Adrenal gland (tissue), 12 donors: ENCODE measurements around the gene CIAO3. TPM values are rescaled to one million over a fixed set of nuclear protein-coding genes. Genes with fewer than 3 reads are reported as not detected.
"Not testable (repeated sequence)": the region's sequence is repeated elsewhere in the genome, so short reads cannot be mapped to it uniquely, and the experiment has no call there.

Experiments
- DNase-seq, 7 donors: peaks; one replicate each; pipeline ENCODE4 v3.0.0-alpha.2; 2019 to 2020
- H3K27ac ChIP-seq, 5 donors: fragments of 200-600 bp; sonication (generic) in 4 of 5; 1 replicate in 3 of 5; 2 replicates in 2 of 5; pipeline versions ENCODE4 v1.5.1 to v1.8.0; 2016 to 2020; ENCODE audit warnings: mild to moderate bottlenecking in 1 of 5
- H3K27me3 ChIP-seq: fragments of 200-600 bp; 2 replicates; pipeline ENCODE4 v1.8.0; 2021
- H3K36me3 ChIP-seq, 2 donors: fragments of 200-600 bp; replicated peaks in 1 of 2; 1 replicate in 1 of 2; 2 replicates in 1 of 2; pipeline versions ENCODE4 v1.5.1 to v1.8.0; 2018 to 2022
- H3K4me1 ChIP-seq, 2 donors: fragments of 200-600 bp; replicated peaks in 1 of 2; 1 replicate in 1 of 2; 2 replicates in 1 of 2; pipeline versions ENCODE4 v1.5.1 to v1.8.0; 2018 to 2021
- H3K4me3 ChIP-seq, 4 donors: fragments of 200-600 bp; sonication (generic) in 3 of 4; one replicate each; pipeline ENCODE4 v1.5.1; 2016 to 2018
- H3K9me3 ChIP-seq, 3 donors: fragments of 200-600 bp; sonication (generic) in 1 of 3; replicated peaks in 1 of 3; 1 replicate in 2 of 3; 2 replicates in 1 of 3; pipeline versions ENCODE4 v1.5.1 to v1.8.0; 2016 to 2021
- POLR2A ChIP-seq, 2 donors: fragments of 450-650 bp; IDR thresholded peaks; one replicate each; pipeline ENCODE4 v1.6.1; 2017; ENCODE audit warnings: antibody characterized with exemption in 2 of 2, mild to moderate bottlenecking in 2 of 2, moderate library complexity in 1 of 2
- WGBS, 4 donors: extraction: QIAGEN DNeasy Blood & Tissue Kit in 2 of 4; methylation state at CpG; one replicate each; pipeline versions ENCODE4 v1.1.5 to v1.1.7; 2013 to 2017; 5-methylcytosine and 5-hydroxymethylcytosine counted together
- intact Hi-C, 2 donors: fragments of 100-400 bp; cut with DNase I; formaldehyde crosslinking; loops; one replicate each; pipeline versions ENCODE4 v1.14.1 to v1.15.0; 2022 to 2023
- polyA plus RNA-seq, 3 donors: library from polyadenylated mRNA; stranded (reverse); fragments of 200-250 nt in 2 of 3; fragments of 350-450 nt in 1 of 3; fragmentation: Illumina TruSeq in 1 of 3; extraction: RNeasy Lipid Tissue Mini Kit (QIAGEN cat#74804) in 1 of 3; gene quantifications; one replicate each; pipeline ENCODE4 v1.2.3, GENCODE V29; 2013 to 2014
- total RNA-seq, 9 donors: library from RNA; depleted of rRNA in 4 of 9; stranded (reverse); fragments of >200 nt in 4 of 9; fragments of 120-200 nt in 1 of 9; fragmentation: NEBNext Ultra II Directional in 1 of 9; extraction: Animal tissue kit (Norgen Biotek cat#: 25700) in 1 of 9; gene quantifications; one replicate each; pipeline versions ENCODE4 v1.1.0 to v1.2.4, GENCODE V29; 2013 to 2023
- TF ChIP-seq, protein P1 (sequence below), 6 experiments: fragments of 450-650 bp in 4 of 6; fragments of 200-600 bp in 2 of 6; sonication (generic) in 1 of 6; IDR thresholded peaks; 1 replicate in 5 of 6; 2 replicates in 1 of 6; pipeline versions ENCODE4 v1.5.1 to v1.8.0; 2016 to 2021; ENCODE audit warnings: antibody characterized with exemption in 6 of 6, mild to moderate bottlenecking in 2 of 6, moderate library complexity in 1 of 6
- donor health status: healthy with polysubstance abuse.
- donor health status: Bipolar disorder and iron deficiency.
- donor health status: DM: yes; HTN: yes; CAD: no.
- donor health status: DM: no; HTN: no; CAD: no.
- donor health status: DM: no; HTN: no; CAD: no.
- donor health status: DM: yes; HTN: yes; CAD: no.

CIAO3 gene
- total and polyA plus RNA-seq, 12 donors = 8.9 to 99.4 (median 29.5) TPM

- 87 to 91% (median 88%) methylated on average over 9 of the region's 9 CpGs for WGBS, 4 donors
These were observed 36.0 kb upstream of the CIAO3 start for GRCh38 chr16:776824-777223.

GRCh38 chr16:776298-776697 is 35.5 kb upstream of the CIAO3 start:
- intact Hi-C loops, H3K4me1 ChIP-seq, H3K9me3 ChIP-seq, H3K27ac ChIP-seq, DNase-seq, H3K36me3 ChIP-seq, H3K27me3 ChIP-seq, H3K4me3 ChIP-seq: not testable (repeated sequence)
- WGBS, 4 donors = 77 to 95% (median 85%) methylated on average over 10 of the region's 10 CpGs

More at GRCh38 chr16:776824-777223, 36.0 kb upstream of the CIAO3 start:
- no peak for TF ChIP-seq POLR2A (IDR thresholded peaks at IDR 0.05)
- TF ChIP-seq, protein P1, sequence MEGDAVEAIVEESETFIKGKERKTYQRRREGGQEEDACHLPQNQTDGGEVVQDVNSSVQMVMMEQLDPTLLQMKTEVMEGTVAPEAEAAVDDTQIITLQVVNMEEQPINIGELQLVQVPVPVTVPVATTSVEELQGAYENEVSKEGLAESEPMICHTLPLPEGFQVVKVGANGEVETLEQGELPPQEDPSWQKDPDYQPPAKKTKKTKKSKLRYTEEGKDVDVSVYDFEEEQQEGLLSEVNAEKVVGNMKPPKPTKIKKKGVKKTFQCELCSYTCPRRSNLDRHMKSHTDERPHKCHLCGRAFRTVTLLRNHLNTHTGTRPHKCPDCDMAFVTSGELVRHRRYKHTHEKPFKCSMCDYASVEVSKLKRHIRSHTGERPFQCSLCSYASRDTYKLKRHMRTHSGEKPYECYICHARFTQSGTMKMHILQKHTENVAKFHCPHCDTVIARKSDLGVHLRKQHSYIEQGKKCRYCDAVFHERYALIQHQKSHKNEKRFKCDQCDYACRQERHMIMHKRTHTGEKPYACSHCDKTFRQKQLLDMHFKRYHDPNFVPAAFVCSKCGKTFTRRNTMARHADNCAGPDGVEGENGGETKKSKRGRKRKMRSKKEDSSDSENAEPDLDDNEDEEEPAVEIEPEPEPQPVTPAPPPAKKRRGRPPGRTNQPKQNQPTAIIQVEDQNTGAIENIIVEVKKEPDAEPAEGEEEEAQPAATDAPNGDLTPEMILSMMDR (IDR thresholded peaks at IDR 0.05) = no peak
- H3K4me1 ChIP-seq = no peaks in the 10 kb centered on the region
- H3K9me3 ChIP-seq = no peaks in the 10 kb centered on the region
- peaks cover 8% of the 10 kb centered on the region for H3K27me3 ChIP-seq
- H3K4me3 ChIP-seq = no peak overlapping the region
- H3K36me3 ChIP-seq = no peaks in the 10 kb centered on the region
- intact Hi-C loops = no loop called here
- no peak for DNase-seq
- no peak overlapping the region for H3K27ac ChIP-seq

- WGBS, 4 donors = 74 to 85% (median 76%) methylated on average over 9 to 36 of the region's 36 CpGs
- no peak for TF ChIP-seq POLR2A (IDR thresholded peaks at IDR 0.05)
- TF ChIP-seq, protein P1 (IDR thresholded peaks at IDR 0.05) = no peak
- DNase-seq = no peak
- intact Hi-C loops = no loop called here
- Histone ChIP-seq H3K4me3 (no peak overlapping the region), H3K27ac (no peak overlapping the region), H3K36me3 (no peaks in the 10 kb centered on the region), H3K27me3 (peaks cover 4% of the 10 kb centered on the region), H3K4me1 (no peaks in the 10 kb centered on the region), H3K9me3 (no peaks in the 10 kb centered on the region)
These were observed 34.5 kb upstream of the CIAO3 start for GRCh38 chr16:775236-775796.

DNA sequence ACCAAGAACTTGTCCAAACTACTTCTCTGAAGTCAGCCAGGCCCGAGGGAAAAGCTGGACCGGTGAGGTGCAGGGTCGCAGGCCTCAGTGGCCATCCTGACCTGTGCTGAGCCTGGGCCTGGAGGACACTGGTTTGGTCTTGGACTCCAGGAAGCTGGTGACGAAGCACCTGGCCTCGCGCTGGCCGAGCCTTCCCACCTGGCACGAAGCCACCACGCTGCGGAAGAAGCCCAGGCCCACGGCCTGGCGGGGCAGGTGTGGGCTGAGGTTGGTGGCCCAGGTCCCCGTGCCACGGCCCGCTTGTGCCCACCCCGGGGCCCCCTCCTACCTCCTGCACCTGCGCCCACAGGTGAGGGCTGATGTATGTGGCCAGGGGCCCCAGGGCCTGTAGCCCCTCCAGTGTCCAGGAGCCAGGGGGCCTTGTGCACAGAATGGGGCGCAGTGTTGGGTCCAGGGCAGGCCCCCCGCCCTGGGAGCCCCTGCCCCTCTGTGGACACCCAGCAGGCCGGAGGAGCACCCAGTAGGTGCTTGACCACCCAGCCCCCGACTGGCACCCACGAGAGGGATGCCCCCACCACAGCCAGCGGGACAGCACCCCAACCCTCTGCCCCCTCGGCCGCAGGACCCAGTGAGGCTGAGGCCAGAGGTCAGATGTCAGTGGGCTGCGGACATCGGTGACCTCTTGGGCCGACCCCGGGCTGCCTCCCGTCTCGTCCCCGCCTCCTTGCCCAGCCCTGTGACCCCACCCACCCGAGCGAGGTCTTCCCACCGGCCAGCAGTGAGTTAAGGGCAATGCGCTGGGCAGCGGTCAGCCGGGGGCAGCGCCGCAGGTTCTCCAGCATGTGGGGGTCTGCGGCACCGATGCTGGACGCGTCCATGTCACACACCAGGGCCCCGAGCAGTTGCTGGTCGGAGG is 33.5 kb upstream of the CIAO3 start:
- H3K9me3 ChIP-seq = no peaks in the 10 kb centered on the region
- no peaks in the 10 kb centered on the region for H3K36me3 ChIP-seq
- H3K4me1 ChIP-seq = no peaks in the 10 kb centered on the region
- H3K27me3 ChIP-seq = peaks cover 4% of the 10 kb centered on the region
- no peak for DNase-seq
- intact Hi-C loops = no loop called here
- no peak for TF ChIP-seq POLR2A (IDR thresholded peaks at IDR 0.05)
- TF ChIP-seq, protein P1 (IDR thresholded peaks at IDR 0.05) = no peak
- WGBS, 4 donors = 71 to 80% (median 79%) methylated on average over 2 to 46 of the region's 46 CpGs
- no peak overlapping the region for H3K27ac ChIP-seq
- H3K4me3 ChIP-seq = no peak overlapping the region
